Effector CD8-positive, alpha-beta T cell (primary cell): ENCODE results near the gene KLF17.

Source experiments
- DNase-seq: peaks from one replicate; lab custom pipeline; 2025; lab: John Stamatoyannopoulos, UW
- total RNA-seq, 4 experiments: gene quantifications; one replicate each; lab custom pipeline; 2026; lab: John Stamatoyannopoulos, UW

The KLF17 gene, protein sequence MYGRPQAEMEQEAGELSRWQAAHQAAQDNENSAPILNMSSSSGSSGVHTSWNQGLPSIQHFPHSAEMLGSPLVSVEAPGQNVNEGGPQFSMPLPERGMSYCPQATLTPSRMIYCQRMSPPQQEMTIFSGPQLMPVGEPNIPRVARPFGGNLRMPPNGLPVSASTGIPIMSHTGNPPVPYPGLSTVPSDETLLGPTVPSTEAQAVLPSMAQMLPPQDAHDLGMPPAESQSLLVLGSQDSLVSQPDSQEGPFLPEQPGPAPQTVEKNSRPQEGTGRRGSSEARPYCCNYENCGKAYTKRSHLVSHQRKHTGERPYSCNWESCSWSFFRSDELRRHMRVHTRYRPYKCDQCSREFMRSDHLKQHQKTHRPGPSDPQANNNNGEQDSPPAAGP
- 0 to 0.18 (median 0.04) reads per million in 4 experiments for total RNA-seq

- DNase-seq, result no peak
These were observed at the start of gene KLF17 for GRCh38 chr1:44118682-44119081. Gene KLF17 (plus strand): TSS chr1:44118821. CDS start chr1:44118908, 87 bp downstream.

GRCh38 chr1:44071461-44071860, 47.2 kb upstream of the KLF17 start:
- no peak for DNase-seq

DNA sequence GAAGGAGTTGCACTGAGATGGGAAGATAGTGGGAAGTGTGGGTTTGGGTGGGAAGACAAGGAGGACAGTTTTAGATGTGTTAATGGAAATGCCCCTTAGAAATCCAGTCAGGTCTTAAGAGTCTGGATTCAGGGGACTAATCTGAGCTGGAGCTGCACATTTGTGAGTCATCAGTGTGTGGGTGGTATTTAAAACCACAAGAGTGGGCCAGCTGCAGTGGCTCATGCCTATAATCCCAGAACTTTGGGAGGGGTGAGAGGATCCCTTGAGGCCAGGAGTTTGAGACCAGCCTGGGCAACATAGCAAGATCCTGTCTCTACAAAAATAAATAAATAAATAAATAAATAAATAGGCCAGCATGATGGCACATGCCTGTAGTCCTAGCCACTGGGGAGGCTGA, 46.4 kb upstream of the KLF17 start:
- no peak for DNase-seq

DNA sequence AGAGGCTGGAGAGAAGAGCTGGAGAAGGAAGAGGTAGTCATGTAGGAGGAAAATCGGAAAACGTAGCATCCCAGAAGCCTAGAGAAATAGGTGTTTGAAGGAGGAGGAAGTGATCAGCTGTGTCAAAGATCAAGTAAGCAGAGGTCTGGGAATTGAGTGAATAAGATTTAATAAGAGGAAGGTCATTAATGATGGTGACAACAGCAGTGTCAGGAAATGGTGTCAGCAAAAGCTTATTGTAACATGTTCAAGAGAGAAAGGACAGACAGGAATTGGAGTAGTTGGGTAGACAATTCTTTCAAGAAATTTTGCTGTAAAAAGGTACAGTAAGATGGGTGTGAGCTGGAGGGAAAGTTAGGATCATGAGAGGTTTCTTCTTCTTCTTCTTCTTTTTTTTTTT, 45.8 kb upstream of the KLF17 start:
- DNase-seq, result no peak

DNA sequence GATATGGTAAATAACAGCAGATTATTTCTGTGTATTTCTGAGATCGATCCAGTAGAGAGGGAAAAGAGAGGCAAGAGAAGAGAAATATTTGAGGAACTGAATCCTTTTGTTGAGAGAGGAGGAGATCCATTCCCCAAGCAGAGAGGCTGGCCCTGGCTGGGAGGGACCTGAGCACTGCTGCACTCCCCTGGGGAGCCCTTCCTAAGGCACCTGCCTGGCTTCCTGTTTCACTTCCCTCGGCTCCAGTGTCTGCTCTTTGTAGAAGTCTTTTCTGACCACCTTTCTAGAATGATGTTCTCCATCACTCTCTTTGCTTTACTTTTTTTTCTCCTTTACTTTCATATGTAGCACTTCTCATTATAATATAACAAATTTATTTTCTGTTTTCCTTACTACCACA, 45.1 kb upstream of the KLF17 start:
- DNase-seq, result no peak

DNA sequence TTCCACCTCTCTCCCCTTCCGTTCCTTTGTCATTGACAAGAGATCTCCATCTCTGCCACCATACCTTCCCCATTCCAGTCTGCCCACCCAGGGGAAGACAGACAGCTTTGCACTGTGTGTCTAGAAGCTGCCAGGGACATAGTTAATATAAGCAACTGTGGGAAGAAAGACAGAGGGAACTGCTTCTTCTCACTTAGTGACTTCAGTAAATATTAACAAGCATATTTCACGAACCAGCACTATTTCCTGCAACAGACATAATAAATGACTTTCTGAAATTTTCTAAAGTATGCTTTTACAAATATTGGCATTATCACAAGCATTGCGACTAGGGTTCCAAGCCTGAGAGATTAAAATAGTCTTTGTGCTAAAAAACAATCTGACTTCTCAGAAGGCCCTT, 44.2 kb upstream of the KLF17 start:
- DNase-seq, result no peak

DNA sequence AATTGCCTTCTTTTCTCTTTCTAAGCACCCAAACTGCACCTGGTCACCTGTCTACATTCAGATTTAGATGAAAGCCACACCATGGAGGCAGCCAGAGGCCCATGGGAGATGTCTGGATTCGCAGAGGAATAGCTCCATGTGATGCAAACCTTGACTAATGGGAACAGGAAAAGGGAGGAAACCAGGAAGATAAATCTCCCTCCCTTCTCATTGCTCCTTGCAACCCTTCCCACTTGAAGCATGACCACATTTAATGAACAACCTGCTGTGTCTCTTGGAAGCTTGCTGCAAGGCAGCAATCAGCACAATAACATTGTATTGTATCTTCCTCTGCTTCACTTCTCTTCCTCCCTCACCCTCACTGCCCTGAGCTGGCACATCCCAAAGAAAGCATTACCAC, 42.6 kb upstream of the KLF17 start:
- no peak for DNase-seq

GRCh38 chr1:44077421-44077820, 41.2 kb upstream of the KLF17 start:
- DNase-seq, result no peak

- no peak for DNase-seq
These were observed 40.5 kb upstream of the KLF17 start for GRCh38 chr1:44078104-44078503.

- DNase-seq, result no peak
These were observed 39.1 kb upstream of the KLF17 start for GRCh38 chr1:44079566-44079965.

DNA sequence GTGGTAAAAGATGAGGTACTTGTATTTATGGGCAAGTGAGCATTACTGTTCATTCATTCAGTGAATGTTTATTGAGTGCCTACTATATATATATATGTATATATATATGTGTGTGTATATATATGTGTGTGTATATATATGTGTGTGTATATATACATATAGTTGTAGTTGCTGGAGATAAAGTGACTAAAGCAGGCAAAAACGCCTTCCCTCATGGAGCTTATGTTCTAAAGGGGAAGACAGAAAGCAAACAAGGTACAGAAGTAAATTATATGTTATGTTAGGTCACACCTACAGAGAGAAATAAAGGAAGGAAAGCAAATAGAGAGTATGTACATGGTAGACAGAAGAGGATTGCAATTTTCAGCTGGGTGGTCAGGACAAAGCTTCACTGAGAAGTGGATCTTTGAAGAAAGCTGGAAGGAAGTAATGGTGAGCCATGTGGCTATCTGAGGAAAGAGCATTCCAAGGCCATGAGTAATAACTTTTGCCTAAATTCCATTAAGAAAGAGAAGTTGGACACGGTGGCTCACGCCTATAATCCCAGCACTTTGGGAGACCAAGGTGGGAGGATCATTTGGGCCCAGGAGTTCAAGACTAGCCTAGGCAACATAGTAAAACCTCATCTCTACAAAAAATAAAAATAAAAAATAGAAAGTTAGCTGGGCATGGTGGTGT, 33.5 kb upstream of the KLF17 start:
- no peak for DNase-seq

- no peak for DNase-seq
These were observed 31.7 kb upstream of the KLF17 start for GRCh38 chr1:44086692-44087474.

- DNase-seq, result no peak
These were observed 29.1 kb upstream of the KLF17 start for GRCh38 chr1:44089371-44090048.

DNA sequence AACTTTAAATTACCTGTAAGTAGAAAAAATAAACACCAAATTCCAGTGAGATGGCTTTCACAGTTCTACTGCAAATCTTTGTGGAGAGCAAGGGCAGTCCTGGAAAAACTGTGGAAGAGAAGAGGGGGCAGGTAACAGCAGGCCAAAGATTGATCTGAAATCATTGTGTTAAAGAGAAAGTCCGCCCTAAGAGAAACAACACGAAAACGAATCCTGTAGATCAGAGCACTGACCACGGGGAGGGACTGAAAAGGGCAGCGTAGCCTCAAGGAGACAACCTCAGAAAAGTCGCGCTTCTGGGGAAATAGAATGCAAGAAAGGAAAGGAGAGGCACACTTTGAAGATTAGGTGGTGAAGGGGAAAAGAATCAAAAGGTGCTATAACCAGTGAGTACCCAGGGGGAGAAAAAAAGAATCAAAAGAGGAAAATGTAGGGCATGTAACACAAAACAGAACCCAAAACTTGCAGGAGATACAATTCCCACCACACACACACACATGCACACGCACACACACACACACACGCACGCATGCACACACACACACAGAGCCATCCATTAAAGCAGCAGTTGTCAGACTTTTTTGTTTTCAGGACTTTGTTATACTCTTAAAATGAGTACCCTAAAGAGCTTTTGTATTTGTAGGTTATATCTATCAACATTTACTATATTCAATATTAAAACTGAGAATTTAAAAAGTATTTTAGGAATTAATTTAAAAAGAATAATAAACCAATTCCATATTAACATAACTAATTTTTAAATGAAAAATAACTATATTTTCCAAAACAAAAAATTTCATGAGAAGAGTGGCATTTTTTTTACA, 28.0 kb upstream of the KLF17 start:
- DNase-seq, result no peak

- no peak for DNase-seq
These were observed 24.6 kb upstream of the KLF17 start for GRCh38 chr1:44094047-44094446.

DNA sequence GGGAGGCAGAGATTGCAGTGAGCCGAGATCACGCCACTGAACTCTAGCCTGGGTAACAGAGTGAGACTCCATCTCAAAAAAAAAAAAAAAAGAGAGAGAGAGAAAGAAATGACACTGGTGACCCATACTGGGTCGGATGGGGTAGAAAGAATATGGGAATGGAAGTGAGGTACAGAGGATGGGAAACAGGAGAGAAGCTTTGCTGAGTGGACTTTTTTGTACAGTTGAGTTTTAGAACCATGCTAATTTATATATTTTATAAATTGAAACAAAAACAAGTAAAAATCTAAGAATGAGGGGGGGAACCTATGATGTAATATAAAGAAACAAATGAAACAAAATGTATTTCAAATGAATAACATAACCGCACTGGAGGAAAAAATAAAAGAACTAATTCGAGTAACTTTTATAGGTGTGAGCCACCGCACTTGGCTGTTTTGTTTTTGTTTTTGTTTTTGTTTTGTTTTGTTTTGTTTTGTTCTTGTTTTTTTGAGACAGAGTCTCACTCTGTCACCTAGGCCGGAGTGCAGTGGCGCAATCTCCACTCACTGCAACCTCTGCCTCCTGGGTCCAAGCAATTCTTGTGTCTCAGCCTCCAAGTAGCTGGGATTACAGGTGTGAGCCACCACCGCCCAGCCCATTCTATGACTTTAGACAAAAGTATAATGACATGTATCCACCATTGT, 18.3 kb upstream of the KLF17 start:
- no peak for DNase-seq

DNA sequence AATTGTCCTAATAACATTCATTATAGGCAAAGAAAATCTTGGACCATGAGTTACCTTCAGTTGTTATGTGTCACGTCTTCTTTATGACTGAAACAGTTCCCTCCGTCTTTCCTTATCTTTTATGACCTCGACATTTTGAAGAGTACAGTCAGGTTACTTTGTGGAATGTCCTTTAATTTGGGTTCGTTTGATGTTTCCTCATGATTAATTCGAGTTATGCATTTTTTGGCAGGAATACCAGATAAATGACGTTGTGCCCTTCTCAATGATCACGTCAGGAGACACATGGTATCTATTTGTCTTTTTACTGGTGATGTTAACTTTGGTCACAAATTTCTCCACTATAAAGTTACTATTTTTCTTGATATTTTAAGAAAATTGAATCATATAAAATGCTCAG, 17.3 kb upstream of the KLF17 start:
- DNase-seq, result no peak

GRCh38 chr1:44103270-44104131, 15.1 kb upstream of the KLF17 start:
- DNase-seq, result no peak

DNA sequence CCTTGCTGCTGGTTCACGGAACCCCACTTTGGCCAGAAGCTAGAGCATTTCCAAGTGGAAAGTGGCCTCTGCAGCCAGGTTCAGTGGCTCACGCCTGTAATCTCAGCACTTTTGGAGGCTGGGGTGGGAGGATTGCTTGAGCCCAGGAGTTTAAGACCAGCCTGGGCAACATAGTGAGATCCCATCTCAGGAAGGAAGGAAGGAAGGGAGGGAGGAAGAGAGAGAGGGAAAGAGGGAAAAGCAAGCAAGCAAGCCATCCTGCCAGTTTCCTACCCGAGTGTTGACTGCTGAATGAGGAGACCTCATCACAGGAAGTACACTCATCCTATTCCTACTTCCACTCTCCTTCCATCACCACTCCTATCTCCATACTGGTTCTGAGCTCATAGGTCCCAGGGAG, 12.8 kb upstream of the KLF17 start:
- no peak for DNase-seq

DNA sequence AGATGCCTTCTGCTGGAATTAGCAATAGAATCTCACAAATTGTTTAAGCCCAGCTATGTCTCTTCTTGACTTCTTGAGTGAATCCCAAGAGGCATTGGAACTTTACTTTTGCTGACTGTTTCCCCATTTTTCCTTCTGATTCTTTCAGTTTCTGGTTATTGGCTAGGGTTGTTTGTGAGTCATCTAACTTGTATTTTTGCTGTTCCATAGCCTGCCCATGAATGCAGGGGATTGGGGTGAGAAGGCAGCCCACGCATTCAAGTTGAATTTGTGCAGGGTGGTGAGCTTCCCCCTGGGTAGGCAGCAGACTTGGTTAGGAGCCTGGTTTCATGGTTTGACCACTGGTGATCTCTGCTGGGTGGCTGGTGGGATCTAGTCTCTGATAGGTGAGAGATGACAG, 10.4 kb upstream of the KLF17 start:
- no peak for DNase-seq
